Omental fat pad (tissue), 4 donors: ENCODE measurements around the gene ACACB. TPM values are rescaled to one million over a fixed set of nuclear protein-coding genes. Genes with fewer than 3 reads are reported as not detected.

Source experiments
- ATAC-seq: fragments of 150-250 bp; one replicate; pipeline ENCODE4 v1.9.1; 2016; ENCODE audit warnings: mild to moderate bottlenecking, moderate library complexity; ENCODE audit not compliant: low FRiP score
- DNase-seq: peaks from one replicate; pipeline ENCODE4 v3.0.0-alpha.2; 2019; ENCODE audit warnings: low spot score
- total RNA-seq, 4 donors: library from RNA; depleted of rRNA; stranded (reverse); fragments of >200 nt; gene quantifications; one replicate each; pipeline ENCODE4 v1.1.0, GENCODE V29; 2016
- TF ChIP-seq, protein P1 (sequence below), 3 donors: fragments of 450-650 bp; IDR thresholded peaks; one replicate each; pipeline ENCODE4 v1.5.1; 2016 to 2017; ENCODE audit warnings: antibody characterized with exemption in 3 of 3, mild to moderate bottlenecking in 3 of 3, moderate library complexity in 2 of 3

ACACB gene
- total RNA-seq, 4 donors from 2014 or later: 727 to 1,594 (median 1,364) TPM

DNA sequence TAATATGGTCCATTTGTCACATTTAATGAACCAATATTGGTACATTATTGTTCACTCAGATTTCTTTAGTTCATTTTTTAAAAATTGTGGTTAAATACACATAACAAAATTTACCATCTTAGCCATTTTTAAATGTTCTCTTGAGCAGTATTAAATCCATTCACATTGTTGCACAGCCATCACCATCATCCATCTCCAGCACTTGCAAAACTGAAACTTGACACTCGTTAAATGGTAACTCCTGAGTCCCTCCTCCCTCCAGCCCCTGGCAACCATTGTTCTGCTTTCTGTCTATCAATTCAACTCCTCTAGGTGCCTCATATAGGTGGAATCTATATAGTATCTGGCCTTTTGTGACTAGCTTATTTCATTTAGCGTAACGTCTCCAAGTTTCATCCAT lies 86.4 kb downstream of the ACACB start:
- ATAC-seq (no peak), DNase-seq (no peak)
- TF ChIP-seq, protein P1, sequence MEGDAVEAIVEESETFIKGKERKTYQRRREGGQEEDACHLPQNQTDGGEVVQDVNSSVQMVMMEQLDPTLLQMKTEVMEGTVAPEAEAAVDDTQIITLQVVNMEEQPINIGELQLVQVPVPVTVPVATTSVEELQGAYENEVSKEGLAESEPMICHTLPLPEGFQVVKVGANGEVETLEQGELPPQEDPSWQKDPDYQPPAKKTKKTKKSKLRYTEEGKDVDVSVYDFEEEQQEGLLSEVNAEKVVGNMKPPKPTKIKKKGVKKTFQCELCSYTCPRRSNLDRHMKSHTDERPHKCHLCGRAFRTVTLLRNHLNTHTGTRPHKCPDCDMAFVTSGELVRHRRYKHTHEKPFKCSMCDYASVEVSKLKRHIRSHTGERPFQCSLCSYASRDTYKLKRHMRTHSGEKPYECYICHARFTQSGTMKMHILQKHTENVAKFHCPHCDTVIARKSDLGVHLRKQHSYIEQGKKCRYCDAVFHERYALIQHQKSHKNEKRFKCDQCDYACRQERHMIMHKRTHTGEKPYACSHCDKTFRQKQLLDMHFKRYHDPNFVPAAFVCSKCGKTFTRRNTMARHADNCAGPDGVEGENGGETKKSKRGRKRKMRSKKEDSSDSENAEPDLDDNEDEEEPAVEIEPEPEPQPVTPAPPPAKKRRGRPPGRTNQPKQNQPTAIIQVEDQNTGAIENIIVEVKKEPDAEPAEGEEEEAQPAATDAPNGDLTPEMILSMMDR (IDR thresholded peaks at IDR 0.05): no peak

DNA sequence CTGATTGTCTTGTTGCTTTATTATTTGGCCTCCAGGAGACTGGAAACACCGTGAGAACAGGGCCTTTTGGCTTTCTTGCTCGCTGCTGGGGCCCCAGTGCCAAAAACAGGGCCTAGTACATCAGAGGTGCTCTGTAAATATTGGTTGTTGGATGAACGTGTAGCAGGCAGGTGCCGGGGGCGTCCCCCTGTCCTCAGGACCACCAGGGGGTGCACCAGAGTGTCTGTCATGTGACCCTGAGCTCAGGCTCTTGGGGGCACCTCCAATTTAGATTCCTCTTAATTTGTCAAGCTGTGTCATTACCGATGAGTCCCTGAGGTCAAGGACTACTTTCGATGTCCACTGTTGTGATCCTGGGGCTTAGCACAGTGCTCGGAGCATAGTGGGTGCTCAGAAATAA lies 87.1 kb downstream of the ACACB start:
- DNase-seq (no peak), ATAC-seq (no peak)
- TF ChIP-seq, protein P1 (IDR thresholded peaks at IDR 0.05): no peak

DNA sequence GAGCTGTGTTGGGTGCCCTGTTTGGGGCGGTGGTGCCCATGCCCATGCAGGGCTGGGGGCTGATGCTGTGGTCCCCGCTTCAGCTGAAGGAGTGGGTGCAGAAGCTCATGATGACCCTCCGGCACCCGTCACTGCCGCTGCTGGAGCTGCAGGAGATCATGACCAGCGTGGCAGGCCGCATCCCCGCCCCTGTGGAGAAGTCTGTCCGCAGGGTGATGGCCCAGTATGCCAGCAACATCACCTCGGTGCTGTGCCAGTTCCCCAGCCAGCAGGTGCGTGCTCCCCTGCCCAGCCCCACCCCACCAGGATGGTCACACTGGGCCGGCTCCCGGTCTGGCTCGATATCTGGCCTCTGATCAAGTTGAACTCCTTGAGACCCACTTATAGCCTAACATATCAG lies 92.7 kb downstream of the ACACB start:
- ATAC-seq (no peak), DNase-seq (no peak)
- TF ChIP-seq, protein P1 (IDR thresholded peaks at IDR 0.05): no peak

DNA sequence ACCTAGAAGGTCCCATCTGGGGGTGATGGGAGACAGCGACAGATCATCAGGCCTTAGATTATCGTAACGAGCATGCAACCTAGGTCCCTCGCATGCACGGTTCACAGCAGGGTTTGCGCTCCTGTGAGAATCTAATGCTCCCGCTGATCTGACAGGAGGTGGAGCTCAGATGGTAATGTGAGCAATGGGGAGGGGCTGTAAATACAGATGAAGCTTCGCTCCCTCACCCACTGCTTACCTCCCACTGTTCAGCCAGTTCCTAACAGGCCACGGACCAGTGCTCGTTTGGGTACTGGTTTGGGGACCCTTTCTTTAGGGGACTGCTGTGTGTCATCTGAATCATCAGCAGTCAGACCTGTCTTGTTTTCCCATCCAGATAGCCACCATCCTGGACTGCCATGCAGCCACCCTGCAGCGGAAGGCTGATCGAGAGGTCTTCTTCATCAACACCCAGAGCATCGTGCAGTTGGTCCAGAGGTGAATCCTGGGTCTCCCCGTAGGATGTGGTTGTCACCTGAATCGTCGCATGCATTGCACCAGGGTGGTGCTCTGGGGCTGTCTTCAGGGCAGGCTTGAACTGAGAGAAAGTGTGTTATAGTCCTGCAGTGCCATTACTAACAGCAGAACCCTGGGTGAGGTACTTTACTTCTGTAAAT lies 96.2 kb downstream of the ACACB start:
- ATAC-seq: no peak
- TF ChIP-seq, protein P1 (IDR thresholded peaks at IDR 0.05): no peak
- no peak for DNase-seq

DNA sequence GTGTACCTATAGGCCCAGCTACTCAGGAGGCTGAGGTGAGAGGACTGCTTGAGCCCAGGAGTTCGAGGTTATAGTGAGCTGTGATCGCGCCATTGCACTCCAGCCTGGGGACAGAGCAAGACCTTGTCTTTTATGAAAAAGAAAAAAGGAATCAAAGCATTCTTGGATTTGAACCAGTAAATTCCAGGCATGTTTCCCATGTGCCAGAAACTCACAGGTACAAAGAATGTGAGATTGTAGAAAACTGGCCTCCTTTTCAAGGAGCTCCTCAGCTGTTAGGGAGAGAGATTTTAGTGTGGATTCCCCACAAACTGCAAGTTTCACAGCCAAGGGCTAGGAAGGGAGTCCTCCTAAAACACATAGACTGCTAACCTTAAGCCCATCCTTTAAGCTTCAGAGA lies 97.7 kb downstream of the ACACB start:
- DNase-seq (no peak), ATAC-seq (no peak)
- TF ChIP-seq, protein P1 (IDR thresholded peaks at IDR 0.05): no peak

DNA sequence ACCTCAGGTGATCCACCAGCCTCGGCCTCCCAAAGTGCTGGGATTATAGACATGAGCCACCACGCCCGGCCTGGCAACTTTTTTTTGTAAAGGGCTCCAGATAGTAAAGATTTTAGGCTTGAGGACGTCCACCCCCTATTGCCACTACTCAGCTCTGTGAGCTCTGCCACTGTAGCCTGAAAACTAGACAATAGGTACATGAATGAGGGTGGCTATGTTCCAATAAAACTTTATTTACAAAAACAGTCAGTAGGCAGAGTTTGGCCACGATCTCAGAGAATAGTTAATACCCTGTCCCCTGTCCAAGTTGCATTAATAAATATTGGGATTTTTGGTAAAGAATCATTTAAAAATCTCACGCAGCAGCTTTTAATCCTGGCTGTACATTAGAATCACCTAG lies 102.6 kb downstream of the ACACB start:
- TF ChIP-seq, protein P1 (IDR thresholded peaks at IDR 0.05): no peak
- DNase-seq (no peak), ATAC-seq (no peak)

DNA sequence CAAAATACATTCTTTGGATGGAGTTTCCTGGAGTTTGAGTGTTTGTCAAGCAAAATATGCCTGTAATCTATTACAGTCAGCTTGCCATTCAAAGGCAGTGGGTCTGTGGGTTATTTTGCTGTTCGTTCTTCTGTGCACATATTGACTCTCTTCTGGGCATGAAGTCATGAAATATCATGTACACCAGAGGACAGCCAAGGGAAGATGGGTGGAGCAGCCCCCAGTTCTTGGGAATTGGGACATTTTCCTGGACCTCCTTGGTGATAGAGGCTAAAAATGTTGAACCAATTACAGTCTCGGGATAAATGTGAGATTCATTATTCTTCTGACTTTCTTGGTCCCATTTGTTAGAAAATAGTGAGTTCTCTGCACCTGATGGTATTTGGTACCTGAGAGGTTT lies 103.6 kb downstream of the ACACB start:
- DNase-seq (no peak), ATAC-seq (no peak)
- TF ChIP-seq, protein P1 (IDR thresholded peaks at IDR 0.05): no peak
